Liver (tissue), 3 donors: ENCODE data around the gene M1AP.

Source experiments
- ATF3 ChIP-seq: IDR thresholded peaks from 2 replicates; pipeline ENCODE4 v1.6.1; 2016; ENCODE audit warnings: antibody characterized with exemption
- EGR1 ChIP-seq, 2 donors: IDR thresholded peaks; 2 replicates each; pipeline ENCODE4 v1.6.1; 2016 to 2018; ENCODE audit warnings: antibody characterized with exemption in 2 of 2, low read depth in 2 of 2
- FOXA1 ChIP-seq: IDR thresholded peaks from 2 replicates; pipeline ENCODE4 v1.6.1; 2016; ENCODE audit warnings: antibody characterized with exemption
- GABPA ChIP-seq, 2 donors: IDR thresholded peaks in 1 of 2; conservative IDR thresholded peaks in 1 of 2; 2 replicates each; pipeline ENCODE4 v1.6.1; 2016; ENCODE audit warnings: antibody characterized with exemption in 2 of 2, mild to moderate bottlenecking in 1 of 2, moderate library complexity in 1 of 2
- HNF4G ChIP-seq: IDR thresholded peaks from 2 replicates; pipeline ENCODE4 v1.6.1; 2016; ENCODE audit warnings: antibody characterized with exemption
- JUND ChIP-seq, 2 donors: IDR thresholded peaks; 2 replicates each; pipeline ENCODE4 v1.6.1; 2016; ENCODE audit warnings: antibody characterized with exemption in 2 of 2
- NR2F2 ChIP-seq: IDR thresholded peaks from 2 replicates; pipeline ENCODE4 v1.6.1; 2016; ENCODE audit warnings: antibody characterized with exemption
- RAD21 ChIP-seq, 2 donors: IDR thresholded peaks; 2 replicates each; pipeline ENCODE4 v1.6.1; 2016; ENCODE audit warnings: antibody characterized with exemption in 2 of 2, mild to moderate bottlenecking in 2 of 2
- RXRA ChIP-seq, 2 donors: IDR thresholded peaks; 2 replicates each; pipeline ENCODE4 v1.6.1; 2017 to 2018; ENCODE audit warnings: antibody characterized with exemption in 2 of 2, mild to moderate bottlenecking in 1 of 2
- YY1 ChIP-seq: IDR thresholded peaks from 2 replicates; pipeline ENCODE4 v1.6.1; 2016; ENCODE audit warnings: antibody characterized with exemption, mild to moderate bottlenecking
- TF ChIP-seq, protein P1 (sequence below): fragments of 150-350 bp; IDR thresholded peaks from 2 replicates; pipeline ENCODE4 v1.5.1; 2017; ENCODE audit warnings: improper control_type of control experiment, low read depth, low read length; ENCODE audit not compliant: missing input control
- TF ChIP-seq, protein P2 (sequence below): IDR thresholded peaks from 2 replicates; pipeline ENCODE4 v1.6.1; 2016; ENCODE audit warnings: antibody characterized with exemption, mild to moderate bottlenecking
- donor health status: healthy.
- donor health status: healthy.

GRCh38 chr2:74632939-74633312 is 15.2 kb downstream of the M1AP start:
- TF ChIP-seq EGR1 (IDR thresholded peaks at IDR 0.05; ENCODE audit: low read depth in 2 of 2) (no peak), FOXA1 (no peak), GABPA (IDR thresholded peaks at IDR 0.05 in 1 of 2, conservative IDR thresholded peaks at IDR 0.05 in 1 of 2) (no peak), JUND (IDR thresholded peaks at IDR 0.05) (no peak), ATF3 (no peak), YY1 (no peak), RAD21 (IDR thresholded peaks at IDR 0.05) (no peak), NR2F2 (no peak), HNF4G (no peak), RXRA (IDR thresholded peaks at IDR 0.05) (no peak)
- TF ChIP-seq, protein P1, sequence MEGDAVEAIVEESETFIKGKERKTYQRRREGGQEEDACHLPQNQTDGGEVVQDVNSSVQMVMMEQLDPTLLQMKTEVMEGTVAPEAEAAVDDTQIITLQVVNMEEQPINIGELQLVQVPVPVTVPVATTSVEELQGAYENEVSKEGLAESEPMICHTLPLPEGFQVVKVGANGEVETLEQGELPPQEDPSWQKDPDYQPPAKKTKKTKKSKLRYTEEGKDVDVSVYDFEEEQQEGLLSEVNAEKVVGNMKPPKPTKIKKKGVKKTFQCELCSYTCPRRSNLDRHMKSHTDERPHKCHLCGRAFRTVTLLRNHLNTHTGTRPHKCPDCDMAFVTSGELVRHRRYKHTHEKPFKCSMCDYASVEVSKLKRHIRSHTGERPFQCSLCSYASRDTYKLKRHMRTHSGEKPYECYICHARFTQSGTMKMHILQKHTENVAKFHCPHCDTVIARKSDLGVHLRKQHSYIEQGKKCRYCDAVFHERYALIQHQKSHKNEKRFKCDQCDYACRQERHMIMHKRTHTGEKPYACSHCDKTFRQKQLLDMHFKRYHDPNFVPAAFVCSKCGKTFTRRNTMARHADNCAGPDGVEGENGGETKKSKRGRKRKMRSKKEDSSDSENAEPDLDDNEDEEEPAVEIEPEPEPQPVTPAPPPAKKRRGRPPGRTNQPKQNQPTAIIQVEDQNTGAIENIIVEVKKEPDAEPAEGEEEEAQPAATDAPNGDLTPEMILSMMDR, result no peak
- TF ChIP-seq, protein P2, sequence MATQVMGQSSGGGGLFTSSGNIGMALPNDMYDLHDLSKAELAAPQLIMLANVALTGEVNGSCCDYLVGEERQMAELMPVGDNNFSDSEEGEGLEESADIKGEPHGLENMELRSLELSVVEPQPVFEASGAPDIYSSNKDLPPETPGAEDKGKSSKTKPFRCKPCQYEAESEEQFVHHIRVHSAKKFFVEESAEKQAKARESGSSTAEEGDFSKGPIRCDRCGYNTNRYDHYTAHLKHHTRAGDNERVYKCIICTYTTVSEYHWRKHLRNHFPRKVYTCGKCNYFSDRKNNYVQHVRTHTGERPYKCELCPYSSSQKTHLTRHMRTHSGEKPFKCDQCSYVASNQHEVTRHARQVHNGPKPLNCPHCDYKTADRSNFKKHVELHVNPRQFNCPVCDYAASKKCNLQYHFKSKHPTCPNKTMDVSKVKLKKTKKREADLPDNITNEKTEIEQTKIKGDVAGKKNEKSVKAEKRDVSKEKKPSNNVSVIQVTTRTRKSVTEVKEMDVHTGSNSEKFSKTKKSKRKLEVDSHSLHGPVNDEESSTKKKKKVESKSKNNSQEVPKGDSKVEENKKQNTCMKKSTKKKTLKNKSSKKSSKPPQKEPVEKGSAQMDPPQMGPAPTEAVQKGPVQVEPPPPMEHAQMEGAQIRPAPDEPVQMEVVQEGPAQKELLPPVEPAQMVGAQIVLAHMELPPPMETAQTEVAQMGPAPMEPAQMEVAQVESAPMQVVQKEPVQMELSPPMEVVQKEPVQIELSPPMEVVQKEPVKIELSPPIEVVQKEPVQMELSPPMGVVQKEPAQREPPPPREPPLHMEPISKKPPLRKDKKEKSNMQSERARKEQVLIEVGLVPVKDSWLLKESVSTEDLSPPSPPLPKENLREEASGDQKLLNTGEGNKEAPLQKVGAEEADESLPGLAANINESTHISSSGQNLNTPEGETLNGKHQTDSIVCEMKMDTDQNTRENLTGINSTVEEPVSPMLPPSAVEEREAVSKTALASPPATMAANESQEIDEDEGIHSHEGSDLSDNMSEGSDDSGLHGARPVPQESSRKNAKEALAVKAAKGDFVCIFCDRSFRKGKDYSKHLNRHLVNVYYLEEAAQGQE, result no peak
